HG03432 (cell line): ENCODE data around the gene MAP1A.

ENCODE experiments used
- ATAC-seq: cut with Tn5 transposase; IDR thresholded peaks from one replicate; pipeline ENCODE4 v1.9.1; 2021; ENCODE audit warnings: mild to moderate bottlenecking, moderate library complexity; ENCODE audit not compliant: unreplicated experiment

MAP1A gene

GRCh38 chr15:43517354-43518196 lies at the start of gene MAP1A:
TSS of gene MAP1A (plus strand) at chr15:43517608. CDS start at chr15:43521474, 3,866 bp downstream.
- ATAC-seq, result no peak

- no peak for ATAC-seq
Observed at GRCh38 chr15:43469867-43470266, 47.5 kb upstream of the MAP1A start.

- ATAC-seq, result no peak
Observed at GRCh38 chr15:43471975-43472374, 45.4 kb upstream of the MAP1A start.

- no peak for ATAC-seq
Observed at GRCh38 chr15:43473885-43474284, 43.5 kb upstream of the MAP1A start.

- no peak for ATAC-seq
Observed at GRCh38 chr15:43483297-43484128, 33.9 kb upstream of the MAP1A start.

- no peak for ATAC-seq
Observed at GRCh38 chr15:43484455-43484854, 33.0 kb upstream of the MAP1A start.

- ATAC-seq, result no peak
Observed at GRCh38 chr15:43487271-43487895, 30.0 kb upstream of the MAP1A start.

- no peak for ATAC-seq
Observed at GRCh38 chr15:43488790-43489189, 28.6 kb upstream of the MAP1A start.

- ATAC-seq, result no peak
Observed at GRCh38 chr15:43489191-43489590, 28.2 kb upstream of the MAP1A start.

- ATAC-seq, result no peak
Observed at GRCh38 chr15:43492266-43492665, 25.1 kb upstream of the MAP1A start.

GRCh38 chr15:43492673-43493601 lies 24.5 kb upstream of the MAP1A start, which contains the start of gene TP53BP1:
TSS of gene TP53BP1 (minus strand) at chr15:43493156. CDS start at chr15:43493043, 113 bp downstream.
- ATAC-seq, result peak; percentile 97

- no peak for ATAC-seq
Observed at GRCh38 chr15:43493703-43494472, 23.5 kb upstream of the MAP1A start.

- ATAC-seq, result no peak
Observed at GRCh38 chr15:43498990-43499389, 18.4 kb upstream of the MAP1A start.

GRCh38 chr15:43499635-43500034 lies 17.8 kb upstream of the MAP1A start:
- no peak for ATAC-seq

- no peak for ATAC-seq
Observed at GRCh38 chr15:43505738-43506137, 11.7 kb upstream of the MAP1A start.

GRCh38 chr15:43508421-43508820 lies 9.0 kb upstream of the MAP1A start:
- ATAC-seq, result no peak

GRCh38 chr15:43508991-43509659 lies 8.3 kb upstream of the MAP1A start:
- no peak for ATAC-seq

GRCh38 chr15:43509660-43510199 lies 7.7 kb upstream of the MAP1A start:
- ATAC-seq, result no peak
